HG03378 (cell line): Measurements from ENCODE around the gene PBX3.

Source experiments
- ATAC-seq: cut with Tn5 transposase; IDR thresholded peaks from one replicate; pipeline ENCODE4 v1.9.1; 2021; ENCODE audit warnings: mild to moderate bottlenecking, moderate library complexity; ENCODE audit not compliant: unreplicated experiment

The PBX3 gene

DNA sequence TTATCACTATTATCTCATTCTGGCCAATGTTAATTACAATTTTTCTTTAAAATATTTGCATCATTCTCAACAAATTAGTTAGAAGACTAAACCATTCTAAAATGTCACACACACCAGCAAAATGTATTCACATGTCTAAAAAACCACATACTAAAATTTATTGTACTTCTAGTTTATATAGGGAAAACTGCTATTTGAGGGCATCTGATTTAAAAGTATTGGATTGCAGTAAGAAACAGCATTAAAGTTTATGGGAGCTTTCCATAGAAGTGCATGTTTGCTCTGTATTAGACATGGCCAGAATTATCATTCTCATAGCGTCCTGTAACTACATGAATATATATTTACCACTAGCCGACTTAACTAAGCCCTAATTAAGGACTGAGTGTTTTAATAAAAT lies 150.3 kb downstream of the PBX3 start:
- no peak for ATAC-seq

GRCh38 chr9:125902214-125902613 lies 155.0 kb downstream of the PBX3 start:
- no peak for ATAC-seq

DNA sequence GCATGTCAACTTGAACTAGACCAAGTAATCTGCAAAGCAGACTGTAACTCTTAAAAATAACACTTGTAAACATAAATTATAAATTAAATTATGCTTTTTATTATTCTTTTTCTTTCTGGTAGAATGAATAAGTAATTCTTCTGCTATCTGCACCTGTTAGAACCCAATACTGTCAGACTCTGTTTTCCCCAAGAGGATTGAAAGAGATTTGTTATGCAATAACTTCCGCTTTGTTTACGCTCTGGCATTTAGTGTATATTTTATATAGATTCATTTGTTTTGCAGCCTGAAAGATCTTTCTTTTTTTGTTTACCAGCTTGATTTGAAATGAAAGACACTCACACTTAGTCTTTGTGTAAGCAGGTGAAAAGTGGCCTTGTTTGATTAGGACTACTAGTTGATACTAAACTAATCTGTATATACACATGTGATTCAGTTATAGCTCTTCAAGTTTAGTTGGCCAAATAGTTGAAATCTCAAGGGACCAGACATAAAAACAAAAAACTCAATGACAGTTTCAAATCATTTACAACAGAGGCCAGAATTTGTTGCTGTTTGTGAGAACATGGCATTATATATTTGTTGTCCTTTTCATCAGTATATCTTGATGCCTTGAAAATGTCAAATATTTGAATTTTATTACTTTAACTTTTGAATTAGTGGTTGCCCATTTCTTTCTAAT lies 155.8 kb downstream of the PBX3 start:
- no peak for ATAC-seq

GRCh38 chr9:125904155-125904851 lies 157.1 kb downstream of the PBX3 start:
- ATAC-seq, result no peak

GRCh38 chr9:125906144-125906543 lies 159.0 kb downstream of the PBX3 start:
- no peak for ATAC-seq

DNA sequence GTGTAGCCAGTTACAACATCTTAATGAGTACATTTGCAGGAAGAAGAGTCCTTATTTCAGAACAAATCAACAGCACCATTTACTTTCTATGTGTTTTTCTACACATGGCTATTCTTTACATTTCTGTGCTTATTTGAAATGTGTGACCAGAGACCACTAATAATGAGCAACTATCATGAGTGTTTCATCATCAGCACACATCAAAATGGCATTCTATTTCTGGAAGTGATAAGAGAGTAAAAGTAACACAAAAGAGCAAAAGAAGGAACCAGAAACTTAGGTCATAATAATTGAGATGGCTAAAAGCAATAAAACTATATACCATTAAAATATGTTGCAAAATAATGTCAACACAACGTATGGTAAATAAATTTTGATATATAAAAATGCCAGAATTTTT lies 159.7 kb downstream of the PBX3 start:
- no peak for ATAC-seq

GRCh38 chr9:125908136-125908535 lies 161.0 kb downstream of the PBX3 start:
- no peak for ATAC-seq

- ATAC-seq, result no peak
Measured at GRCh38 chr9:125908966-125909365, 161.8 kb downstream of the PBX3 start.

DNA sequence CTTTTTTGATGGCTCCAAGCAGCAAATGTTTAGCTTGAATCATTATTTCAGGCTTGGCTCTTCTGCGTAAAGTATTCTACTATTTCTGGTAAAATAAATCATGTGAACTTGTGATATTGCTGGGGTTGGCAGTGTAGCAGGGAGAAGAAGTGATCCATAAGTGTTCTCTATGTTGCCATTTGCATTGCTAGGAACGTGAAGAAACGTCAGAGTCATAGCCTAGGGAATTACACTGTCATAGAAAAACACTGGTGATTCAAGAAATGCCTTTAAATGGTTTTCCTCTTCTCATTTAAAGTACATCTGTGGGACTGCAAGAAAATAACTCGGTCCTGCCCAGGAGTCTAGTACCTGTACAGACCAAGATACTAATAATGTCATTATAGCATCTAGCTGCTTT lies 162.3 kb downstream of the PBX3 start:
- ATAC-seq, result no peak

DNA sequence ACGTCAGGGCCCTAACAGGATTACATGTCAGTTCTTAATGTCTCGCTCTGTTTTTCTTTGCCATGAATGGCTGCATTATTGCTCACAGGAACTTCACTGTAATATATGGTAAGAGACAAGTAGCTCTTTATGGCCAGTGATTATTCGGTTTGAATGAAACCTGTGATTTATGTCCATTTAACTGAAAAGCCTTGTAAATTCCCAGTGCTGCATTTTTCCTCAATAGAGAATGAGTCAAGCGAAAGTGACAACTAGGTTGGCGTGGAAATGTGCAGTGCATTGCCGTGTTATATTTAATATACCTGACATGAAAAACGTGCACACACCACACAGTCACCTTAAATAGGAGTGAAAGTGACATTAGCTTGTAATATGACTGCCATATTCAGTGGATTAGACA lies 163.1 kb downstream of the PBX3 start:
- ATAC-seq, result no peak

DNA sequence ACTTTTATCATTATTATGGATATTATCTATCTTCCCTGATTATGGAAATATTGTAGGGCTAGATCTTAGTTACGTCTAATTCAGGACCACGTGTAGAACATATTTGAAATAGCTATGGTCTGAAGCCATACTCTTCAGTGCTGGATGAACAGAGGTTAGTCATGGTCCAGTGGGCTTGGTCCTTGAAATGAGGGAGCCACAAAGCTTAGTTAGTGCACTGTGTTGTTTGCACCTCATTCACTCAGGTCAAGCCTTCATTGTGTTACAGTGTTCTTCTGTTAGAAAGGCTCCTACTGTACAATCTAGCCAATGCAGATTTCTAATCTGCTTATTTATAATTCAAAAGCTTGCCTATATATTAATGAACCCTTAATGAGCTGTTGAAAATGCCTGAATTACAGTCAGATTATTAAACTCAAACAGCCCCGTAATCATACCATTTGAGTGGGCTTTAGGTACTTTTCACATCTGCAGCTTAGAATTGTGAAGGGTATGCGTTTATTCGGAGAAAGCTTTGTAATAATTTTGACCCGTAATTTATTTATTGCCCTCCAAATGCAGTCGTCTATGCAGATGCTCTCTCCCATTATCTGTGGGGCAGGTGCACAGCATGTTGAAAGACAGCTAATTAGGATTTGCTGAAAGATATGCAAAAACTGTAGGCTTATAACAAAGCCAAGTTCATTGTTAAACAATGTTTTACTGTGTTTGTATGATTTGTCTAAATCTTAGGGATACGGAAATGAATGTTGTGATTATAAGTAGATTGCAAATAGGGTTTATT lies 164.9 kb downstream of the PBX3 start:
- no peak for ATAC-seq

- no peak for ATAC-seq
Measured at GRCh38 chr9:125912667-125913066, 165.5 kb downstream of the PBX3 start.

GRCh38 chr9:125913551-125913950 lies 166.4 kb downstream of the PBX3 start:
- ATAC-seq, result no peak

DNA sequence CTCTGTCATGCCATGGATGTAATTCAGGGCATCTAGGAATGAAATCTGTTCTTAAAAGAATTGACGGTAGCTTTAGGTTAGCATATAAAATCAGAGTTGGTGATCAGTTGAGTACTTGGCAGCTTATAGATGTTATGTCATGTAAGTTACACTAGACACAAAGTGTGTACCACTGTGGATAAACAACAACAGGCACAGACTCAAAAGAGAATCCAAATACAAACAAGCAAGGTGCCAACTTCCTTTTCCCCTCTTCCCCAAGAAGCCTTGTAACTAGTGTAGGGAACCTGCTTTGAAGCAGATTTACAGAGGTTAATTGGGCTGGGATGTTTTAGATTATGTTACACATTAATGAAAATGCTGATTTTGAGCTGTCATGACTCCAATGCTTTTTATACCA lies 167.2 kb downstream of the PBX3 start:
- ATAC-seq, result no peak

DNA sequence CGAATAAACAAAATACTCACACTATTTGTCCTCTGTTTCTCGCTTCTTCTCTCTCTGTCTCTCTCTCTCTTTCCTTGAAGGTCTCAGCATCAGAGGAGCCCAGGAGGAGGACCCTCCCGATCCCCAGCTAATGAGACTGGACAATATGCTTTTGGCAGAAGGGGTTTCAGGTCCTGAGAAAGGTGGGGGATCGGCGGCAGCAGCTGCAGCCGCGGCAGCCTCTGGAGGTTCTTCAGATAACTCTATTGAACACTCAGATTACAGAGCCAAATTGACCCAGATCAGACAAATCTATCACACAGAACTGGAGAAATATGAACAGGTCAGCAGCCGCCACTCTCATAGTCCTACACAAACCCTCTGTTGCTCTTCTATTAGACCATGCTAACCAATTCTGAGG lies 168.4 kb downstream of the PBX3 start:
- no peak for ATAC-seq

DNA sequence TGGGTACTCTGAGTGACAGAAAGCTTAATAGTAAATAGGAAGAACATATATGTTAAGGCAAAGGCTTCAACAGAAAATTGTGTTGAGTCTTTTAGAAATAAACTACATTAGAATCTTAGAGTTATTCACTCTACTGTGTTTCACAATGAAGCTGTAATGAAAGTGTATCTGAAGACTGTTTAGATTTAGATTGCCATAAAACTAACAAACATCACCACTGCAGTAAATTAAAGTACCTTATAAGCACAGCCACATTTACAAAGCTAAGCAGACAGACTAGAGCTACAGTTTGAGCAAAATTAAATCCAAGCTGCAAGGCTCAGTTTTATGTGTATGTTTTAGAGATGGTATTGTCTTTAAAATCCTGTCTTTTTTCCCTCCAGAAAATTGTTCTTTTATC lies 172.4 kb downstream of the PBX3 start:
- ATAC-seq, result no peak

- ATAC-seq, result no peak
Measured at GRCh38 chr9:125920402-125920801, 173.2 kb downstream of the PBX3 start.

DNA sequence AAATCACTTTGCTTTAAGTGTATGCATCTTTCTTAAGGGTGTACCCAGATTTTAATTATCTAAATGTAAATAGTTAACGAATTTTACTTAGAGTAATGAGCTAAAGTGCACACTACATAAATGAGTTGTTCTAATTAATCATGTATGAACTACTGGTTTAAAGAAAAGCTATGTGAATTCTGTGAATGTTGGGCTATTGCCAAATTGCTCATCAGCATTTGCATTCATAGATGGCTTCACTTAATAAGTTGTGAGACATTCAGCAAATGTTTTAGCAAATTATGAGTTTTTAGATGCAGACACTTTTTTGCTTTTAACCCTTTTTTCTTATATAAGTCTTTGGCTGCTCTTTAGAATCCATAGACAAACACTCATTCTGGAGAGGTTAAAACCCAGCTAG lies 175.7 kb downstream of the PBX3 start:
- no peak for ATAC-seq

DNA sequence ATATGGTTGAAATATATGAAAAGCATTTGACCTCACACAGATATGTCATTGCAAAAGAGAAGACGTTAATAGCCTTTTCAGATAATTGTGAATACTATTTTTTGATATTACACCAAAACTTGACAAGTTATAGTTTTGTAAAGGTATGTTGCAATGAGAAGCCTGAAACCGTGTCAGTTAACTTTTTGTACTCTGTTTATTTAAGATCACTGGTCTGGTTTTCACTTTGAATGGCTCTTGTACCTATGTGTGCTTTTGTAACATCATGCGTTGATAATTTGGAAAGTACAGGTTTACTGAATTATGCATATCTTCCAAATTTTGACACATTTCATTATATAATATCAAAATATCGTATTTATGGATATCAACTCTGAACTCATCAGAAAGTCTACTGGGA lies 177.2 kb downstream of the PBX3 start:
- no peak for ATAC-seq

- ATAC-seq, result no peak
Measured at GRCh38 chr9:125926936-125927335, 179.8 kb downstream of the PBX3 start.

- ATAC-seq, result no peak
Measured at GRCh38 chr9:125929846-125930245, 182.7 kb downstream of the PBX3 start.

GRCh38 chr9:125931211-125931610 lies 184.0 kb downstream of the PBX3 start:
- no peak for ATAC-seq
